NCI-H128 (cell line): ENCODE results near the gene LGR6.
"Not testable (repeated sequence)": the region's sequence is repeated elsewhere in the genome, so short reads cannot be mapped to it uniquely, and the experiment has no call there.

Experiments used
- DNase-seq: peaks from one replicate; lab custom pipeline; 2025; ENCODE audit not compliant: unreplicated experiment; lab: John Stamatoyannopoulos, UW

The LGR6 gene

GRCh38 chr1:202235003-202235660 lies 41.5 kb downstream of the LGR6 start:
- no peak for DNase-seq

GRCh38 chr1:202235856-202236837 lies 42.5 kb downstream of the LGR6 start:
- no peak for DNase-seq

- DNase-seq = no peak
Measured at GRCh38 chr1:202237052-202237451, 43.5 kb downstream of the LGR6 start.

- no peak for DNase-seq
Measured at GRCh38 chr1:202238914-202239313, 45.3 kb downstream of the LGR6 start.

- DNase-seq = not testable (repeated sequence)
Measured at GRCh38 chr1:202240226-202240625, 46.6 kb downstream of the LGR6 start.

GRCh38 chr1:202240956-202241355 lies 47.4 kb downstream of the LGR6 start:
- DNase-seq = no peak

- DNase-seq = no peak
Measured at GRCh38 chr1:202241376-202242079, 47.9 kb downstream of the LGR6 start.

- DNase-seq = no peak
Measured at GRCh38 chr1:202242080-202242419, 48.5 kb downstream of the LGR6 start.

GRCh38 chr1:202243006-202243405 lies 49.4 kb downstream of the LGR6 start:
- no peak for DNase-seq

- no peak for DNase-seq
Measured at GRCh38 chr1:202244841-202245261, 51.3 kb downstream of the LGR6 start.

- no peak for DNase-seq
Measured at GRCh38 chr1:202245391-202245790, 51.8 kb downstream of the LGR6 start.

GRCh38 chr1:202247104-202247503 lies 53.5 kb downstream of the LGR6 start:
- no peak for DNase-seq

- no peak for DNase-seq
Measured at GRCh38 chr1:202247837-202248795, 54.5 kb downstream of the LGR6 start.

- DNase-seq = no peak
Measured at GRCh38 chr1:202248861-202249260, 55.3 kb downstream of the LGR6 start.

- no peak for DNase-seq
Measured at GRCh38 chr1:202249436-202249835, 55.8 kb downstream of the LGR6 start.

- no peak for DNase-seq
Measured at GRCh38 chr1:202249846-202250245, 56.2 kb downstream of the LGR6 start.

GRCh38 chr1:202250982-202251381 lies 57.4 kb downstream of the LGR6 start:
- DNase-seq = no peak

GRCh38 chr1:202251424-202252256 lies 58.0 kb downstream of the LGR6 start:
- DNase-seq = no peak

GRCh38 chr1:202252271-202252670 lies 58.7 kb downstream of the LGR6 start:
- DNase-seq = no peak
